ENCODE measurements around the gene PFDN4. TPM values are rescaled to one million over a fixed set of nuclear protein-coding genes. Genes with fewer than 3 reads are reported as not detected.

Gene PFDN4
- total RNA-seq, 1 experiment from 2014 or later: 90.1 TPM

DNA sequence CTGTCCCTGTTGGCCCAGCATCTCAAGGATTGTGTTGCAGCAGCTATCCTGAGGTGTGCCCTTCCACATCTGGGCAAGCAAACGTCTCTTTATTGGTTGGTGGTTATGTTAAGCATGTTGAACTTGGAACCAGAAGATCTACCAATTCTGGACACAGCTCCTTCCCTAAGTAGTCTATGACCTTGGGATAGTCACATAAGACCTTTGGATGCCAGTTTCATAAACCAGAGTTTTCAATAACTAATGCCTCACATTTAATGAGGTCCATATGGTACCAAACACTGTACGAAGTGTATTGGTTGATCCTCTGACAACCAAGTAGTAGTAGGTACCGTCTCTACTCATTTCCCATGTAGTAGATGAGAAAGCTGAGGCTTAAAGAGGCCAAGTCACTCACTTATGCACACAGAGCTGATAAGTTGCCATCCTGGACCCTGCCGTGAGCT lies 37.8 kb upstream of the PFDN4 start (continued):
- TF ChIP-seq IRF2 (CRISPR knock-in tag; IDR thresholded peaks at IDR 0.05; ENCODE audit: borderline replicate concordance, low read depth) (no peak), CREB1 (CRISPR knock-in tag; IDR thresholded peaks at IDR 0.05) (no peak)
- TF ChIP-seq, protein P1, sequence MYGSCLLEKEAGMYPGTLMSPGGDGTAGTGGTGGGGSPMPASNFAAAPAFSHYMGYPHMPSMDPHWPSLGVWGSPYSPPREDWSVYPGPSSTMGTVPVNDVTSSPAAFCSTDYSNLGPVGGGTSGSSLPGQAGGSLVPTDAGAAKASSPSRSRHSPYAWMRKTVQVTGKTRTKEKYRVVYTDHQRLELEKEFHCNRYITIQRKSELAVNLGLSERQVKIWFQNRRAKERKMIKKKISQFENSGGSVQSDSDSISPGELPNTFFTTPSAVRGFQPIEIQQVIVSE (CRISPR knock-in tag; IDR thresholded peaks at IDR 0.05; ENCODE audit: borderline replicate concordance): no peak
- TF ChIP-seq, protein P2, sequence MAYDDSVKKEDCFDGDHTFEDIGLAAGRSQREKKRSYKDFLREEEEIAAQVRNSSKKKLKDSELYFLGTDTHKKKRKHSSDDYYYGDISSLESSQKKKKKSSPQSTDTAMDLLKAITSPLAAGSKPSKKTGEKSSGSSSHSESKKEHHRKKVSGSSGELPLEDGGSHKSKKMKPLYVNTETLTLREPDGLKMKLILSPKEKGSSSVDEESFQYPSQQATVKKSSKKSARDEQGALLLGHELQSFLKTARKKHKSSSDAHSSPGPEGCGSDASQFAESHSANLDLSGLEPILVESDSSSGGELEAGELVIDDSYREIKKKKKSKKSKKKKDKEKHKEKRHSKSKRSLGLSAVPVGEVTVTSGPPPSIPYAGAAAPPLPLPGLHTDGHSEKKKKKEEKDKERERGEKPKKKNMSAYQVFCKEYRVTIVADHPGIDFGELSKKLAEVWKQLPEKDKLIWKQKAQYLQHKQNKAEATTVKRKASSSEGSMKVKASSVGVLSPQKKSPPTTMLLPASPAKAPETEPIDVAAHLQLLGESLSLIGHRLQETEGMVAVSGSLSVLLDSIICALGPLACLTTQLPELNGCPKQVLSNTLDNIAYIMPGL (CRISPR knock-in tag; IDR thresholded peaks at IDR 0.05): no peak

DNA sequence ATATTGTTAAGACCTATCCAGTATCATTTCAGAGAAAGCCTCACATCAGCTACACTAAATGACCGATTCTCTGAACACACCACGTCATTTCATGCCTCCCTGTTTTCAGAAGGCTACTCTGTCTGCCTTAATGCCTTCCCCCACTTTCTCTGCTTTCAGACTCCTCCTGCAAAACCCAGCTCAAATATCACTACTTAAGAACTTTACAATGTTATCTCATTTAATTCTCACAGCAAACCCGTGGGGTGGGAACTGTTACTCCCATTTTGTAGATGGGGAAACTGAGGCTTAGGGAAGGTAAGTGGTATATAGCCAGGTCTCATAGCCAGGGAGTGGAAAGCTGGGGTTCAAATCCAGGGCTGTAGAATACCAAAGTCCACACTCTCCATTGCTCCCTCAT lies 36.9 kb upstream of the PFDN4 start:
- CTCF ChIA-PET: interaction anchor here (1.7 kb wide), 1 partner anchor 68 kb away, joined by 4 read pairs; no protein-coding TSS in a partner anchor
- Mint-ChIP-seq H3K36me3 (no peaks in the 10 kb centered on the region), H3K4me3 (no peak overlapping the region), H3K4me1 (peaks cover 28% of the 10 kb centered on the region), H3K9me3 (no peaks in the 10 kb centered on the region), H3K27ac (no peak overlapping the region), H3K27me3 (ENCODE audit: low read depth) (peaks cover 77% of the 10 kb centered on the region)
- POLR2A ChIA-PET: no interaction called here
- TF ChIP-seq, protein P3, sequence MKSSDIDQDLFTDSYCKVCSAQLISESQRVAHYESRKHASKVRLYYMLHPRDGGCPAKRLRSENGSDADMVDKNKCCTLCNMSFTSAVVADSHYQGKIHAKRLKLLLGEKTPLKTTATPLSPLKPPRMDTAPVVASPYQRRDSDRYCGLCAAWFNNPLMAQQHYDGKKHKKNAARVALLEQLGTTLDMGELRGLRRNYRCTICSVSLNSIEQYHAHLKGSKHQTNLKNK (CRISPR knock-in tag; IDR thresholded peaks at IDR 0.05): no peak
- TF ChIP-seq, protein P4, sequence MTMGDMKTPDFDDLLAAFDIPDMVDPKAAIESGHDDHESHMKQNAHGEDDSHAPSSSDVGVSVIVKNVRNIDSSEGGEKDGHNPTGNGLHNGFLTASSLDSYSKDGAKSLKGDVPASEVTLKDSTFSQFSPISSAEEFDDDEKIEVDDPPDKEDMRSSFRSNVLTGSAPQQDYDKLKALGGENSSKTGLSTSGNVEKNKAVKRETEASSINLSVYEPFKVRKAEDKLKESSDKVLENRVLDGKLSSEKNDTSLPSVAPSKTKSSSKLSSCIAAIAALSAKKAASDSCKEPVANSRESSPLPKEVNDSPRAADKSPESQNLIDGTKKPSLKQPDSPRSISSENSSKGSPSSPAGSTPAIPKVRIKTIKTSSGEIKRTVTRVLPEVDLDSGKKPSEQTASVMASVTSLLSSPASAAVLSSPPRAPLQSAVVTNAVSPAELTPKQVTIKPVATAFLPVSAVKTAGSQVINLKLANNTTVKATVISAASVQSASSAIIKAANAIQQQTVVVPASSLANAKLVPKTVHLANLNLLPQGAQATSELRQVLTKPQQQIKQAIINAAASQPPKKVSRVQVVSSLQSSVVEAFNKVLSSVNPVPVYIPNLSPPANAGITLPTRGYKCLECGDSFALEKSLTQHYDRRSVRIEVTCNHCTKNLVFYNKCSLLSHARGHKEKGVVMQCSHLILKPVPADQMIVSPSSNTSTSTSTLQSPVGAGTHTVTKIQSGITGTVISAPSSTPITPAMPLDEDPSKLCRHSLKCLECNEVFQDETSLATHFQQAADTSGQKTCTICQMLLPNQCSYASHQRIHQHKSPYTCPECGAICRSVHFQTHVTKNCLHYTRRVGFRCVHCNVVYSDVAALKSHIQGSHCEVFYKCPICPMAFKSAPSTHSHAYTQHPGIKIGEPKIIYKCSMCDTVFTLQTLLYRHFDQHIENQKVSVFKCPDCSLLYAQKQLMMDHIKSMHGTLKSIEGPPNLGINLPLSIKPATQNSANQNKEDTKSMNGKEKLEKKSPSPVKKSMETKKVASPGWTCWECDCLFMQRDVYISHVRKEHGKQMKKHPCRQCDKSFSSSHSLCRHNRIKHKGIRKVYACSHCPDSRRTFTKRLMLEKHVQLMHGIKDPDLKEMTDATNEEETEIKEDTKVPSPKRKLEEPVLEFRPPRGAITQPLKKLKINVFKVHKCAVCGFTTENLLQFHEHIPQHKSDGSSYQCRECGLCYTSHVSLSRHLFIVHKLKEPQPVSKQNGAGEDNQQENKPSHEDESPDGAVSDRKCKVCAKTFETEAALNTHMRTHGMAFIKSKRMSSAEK (CRISPR knock-in tag; IDR thresholded peaks at IDR 0.05; ENCODE audit: borderline replicate concordance): no peak
- TF ChIP-seq GABPB1 (CRISPR knock-in tag; IDR thresholded peaks at IDR 0.05): no peak
- no peak for TF ChIP-seq OVOL2 (CRISPR knock-in tag; IDR thresholded peaks at IDR 0.05; ENCODE audit: borderline replicate concordance)
- TF ChIP-seq, protein P5, sequence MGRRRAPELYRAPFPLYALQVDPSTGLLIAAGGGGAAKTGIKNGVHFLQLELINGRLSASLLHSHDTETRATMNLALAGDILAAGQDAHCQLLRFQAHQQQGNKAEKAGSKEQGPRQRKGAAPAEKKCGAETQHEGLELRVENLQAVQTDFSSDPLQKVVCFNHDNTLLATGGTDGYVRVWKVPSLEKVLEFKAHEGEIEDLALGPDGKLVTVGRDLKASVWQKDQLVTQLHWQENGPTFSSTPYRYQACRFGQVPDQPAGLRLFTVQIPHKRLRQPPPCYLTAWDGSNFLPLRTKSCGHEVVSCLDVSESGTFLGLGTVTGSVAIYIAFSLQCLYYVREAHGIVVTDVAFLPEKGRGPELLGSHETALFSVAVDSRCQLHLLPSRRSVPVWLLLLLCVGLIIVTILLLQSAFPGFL (CRISPR knock-in tag; IDR thresholded peaks at IDR 0.05; ENCODE audit: borderline replicate concordance): no peak
- no peak for TF ChIP-seq NFYB (CRISPR knock-in tag; conservative IDR thresholded peaks at IDR 0.05; ENCODE audit: low read depth)
- no peak for TF ChIP-seq SMAD3 (CRISPR knock-in tag; IDR thresholded peaks at IDR 0.05; ENCODE audit: borderline replicate concordance)
- no peak for TF ChIP-seq CREB1 (CRISPR knock-in tag; IDR thresholded peaks at IDR 0.05)
- TF ChIP-seq, protein P6, sequence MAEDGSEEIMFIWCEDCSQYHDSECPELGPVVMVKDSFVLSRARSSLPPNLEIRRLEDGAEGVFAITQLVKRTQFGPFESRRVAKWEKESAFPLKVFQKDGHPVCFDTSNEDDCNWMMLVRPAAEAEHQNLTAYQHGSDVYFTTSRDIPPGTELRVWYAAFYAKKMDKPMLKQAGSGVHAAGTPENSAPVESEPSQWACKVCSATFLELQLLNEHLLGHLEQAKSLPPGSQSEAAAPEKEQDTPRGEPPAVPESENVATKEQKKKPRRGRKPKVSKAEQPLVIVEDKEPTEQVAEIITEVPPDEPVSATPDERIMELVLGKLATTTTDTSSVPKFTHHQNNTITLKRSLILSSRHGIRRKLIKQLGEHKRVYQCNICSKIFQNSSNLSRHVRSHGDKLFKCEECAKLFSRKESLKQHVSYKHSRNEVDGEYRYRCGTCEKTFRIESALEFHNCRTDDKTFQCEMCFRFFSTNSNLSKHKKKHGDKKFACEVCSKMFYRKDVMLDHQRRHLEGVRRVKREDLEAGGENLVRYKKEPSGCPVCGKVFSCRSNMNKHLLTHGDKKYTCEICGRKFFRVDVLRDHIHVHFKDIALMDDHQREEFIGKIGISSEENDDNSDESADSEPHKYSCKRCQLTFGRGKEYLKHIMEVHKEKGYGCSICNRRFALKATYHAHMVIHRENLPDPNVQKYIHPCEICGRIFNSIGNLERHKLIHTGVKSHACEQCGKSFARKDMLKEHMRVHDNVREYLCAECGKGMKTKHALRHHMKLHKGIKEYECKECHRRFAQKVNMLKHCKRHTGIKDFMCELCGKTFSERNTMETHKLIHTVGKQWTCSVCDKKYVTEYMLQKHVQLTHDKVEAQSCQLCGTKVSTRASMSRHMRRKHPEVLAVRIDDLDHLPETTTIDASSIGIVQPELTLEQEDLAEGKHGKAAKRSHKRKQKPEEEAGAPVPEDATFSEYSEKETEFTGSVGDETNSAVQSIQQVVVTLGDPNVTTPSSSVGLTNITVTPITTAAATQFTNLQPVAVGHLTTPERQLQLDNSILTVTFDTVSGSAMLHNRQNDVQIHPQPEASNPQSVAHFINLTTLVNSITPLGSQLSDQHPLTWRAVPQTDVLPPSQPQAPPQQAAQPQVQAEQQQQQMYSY (CRISPR knock-in tag; IDR thresholded peaks at IDR 0.05): no peak
- TF ChIP-seq, protein P7, sequence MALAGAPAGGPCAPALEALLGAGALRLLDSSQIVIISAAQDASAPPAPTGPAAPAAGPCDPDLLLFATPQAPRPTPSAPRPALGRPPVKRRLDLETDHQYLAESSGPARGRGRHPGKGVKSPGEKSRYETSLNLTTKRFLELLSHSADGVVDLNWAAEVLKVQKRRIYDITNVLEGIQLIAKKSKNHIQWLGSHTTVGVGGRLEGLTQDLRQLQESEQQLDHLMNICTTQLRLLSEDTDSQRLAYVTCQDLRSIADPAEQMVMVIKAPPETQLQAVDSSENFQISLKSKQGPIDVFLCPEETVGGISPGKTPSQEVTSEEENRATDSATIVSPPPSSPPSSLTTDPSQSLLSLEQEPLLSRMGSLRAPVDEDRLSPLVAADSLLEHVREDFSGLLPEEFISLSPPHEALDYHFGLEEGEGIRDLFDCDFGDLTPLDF (CRISPR knock-in tag; IDR thresholded peaks at IDR 0.05): no peak
- DNase-seq (ENCODE audit: low spot score): no peak
- ATAC-seq: no peak

Data from WTC11 (cell line).